Body of pancreas (tissue), 4 donors: ENCODE data around the gene PLPP2. TPM values are rescaled to one million over a fixed set of nuclear protein-coding genes. Genes with fewer than 3 reads are reported as not detected.

ENCODE experiments used
- ATAC-seq: fragments of 150-250 bp; one replicate; pipeline ENCODE4 v1.9.1; 2016
- DNase-seq, 4 donors: peaks; one replicate each; pipeline ENCODE4 v3.0.0-alpha.2; 2019
- H3K27ac ChIP-seq, 4 donors: fragments of 200-600 bp; sonication (generic); 1 replicate in 3 of 4; 2 replicates in 1 of 4; pipeline versions ENCODE4 v1.5.1 to v1.6.1; 2016 to 2019; ENCODE audit warnings: mild to moderate bottlenecking in 1 of 4, mixed read lengths in 1 of 4, moderate library complexity in 1 of 4
- H3K27me3 ChIP-seq, 2 donors: fragments of 200-600 bp; sonication (generic); one replicate each; pipeline ENCODE4 v1.6.0; 2016; ENCODE audit warnings: mild to moderate bottlenecking in 1 of 2
- H3K36me3 ChIP-seq, 2 donors: fragments of 200-600 bp; sonication (generic); replicated peaks in 1 of 2; 2 replicates each; pipeline ENCODE4 v1.5.1; 2016; ENCODE audit warnings: low read depth in 2 of 2; ENCODE audit not compliant: insufficient read depth in 1 of 2
- H3K4me1 ChIP-seq: fragments of 200-600 bp; sonication (generic); one replicate; pipeline ENCODE4 v1.6.0; 2016
- H3K4me3 ChIP-seq, 2 donors: fragments of 200-600 bp; sonication (generic); 1 replicate in 1 of 2; 2 replicates in 1 of 2; pipeline ENCODE4 v1.5.1; 2016 to 2019
- H3K9me3 ChIP-seq, 3 donors: fragments of 200-600 bp; sonication (generic); 1 replicate in 2 of 3; 2 replicates in 1 of 3; pipeline ENCODE4 v1.5.1; 2016
- CTCF ChIP-seq, 7 experiments: fragments of 450-650 bp in 4 of 7; fragments of 200-600 bp in 3 of 7; sonication (generic) in 3 of 7; IDR thresholded peaks; one replicate each; pipeline ENCODE4 v1.5.1; 2016 to 2019; ENCODE audit warnings: antibody characterized with exemption in 7 of 7
- POLR2A ChIP-seq, 3 donors: fragments of 450-650 bp; IDR thresholded peaks; one replicate each; pipeline ENCODE4 v1.6.1; 2016; ENCODE audit warnings: antibody characterized with exemption in 3 of 3, mild to moderate bottlenecking in 2 of 3
- WGBS, 2 donors: methylation state at CpG; one replicate each; pipeline ENCODE4 v1.1.5; 2017; 5-methylcytosine and 5-hydroxymethylcytosine counted together
- intact Hi-C: fragments of 100-400 bp; cut with DNase I; formaldehyde crosslinking; loops from one replicate; pipeline ENCODE4 v1.15.1; 2023
- total RNA-seq, 2 donors: library from RNA; depleted of rRNA; stranded (reverse); fragments of >200 nt; gene quantifications; one replicate each; pipeline ENCODE4 v1.1.0, GENCODE V29; 2016

The PLPP2 gene
- total RNA-seq, 2 donors from 2014 or later: 66.4 to 75.8 TPM

- no peak overlapping the region for H3K4me3 ChIP-seq
- no peaks in the 10 kb centered on the region for H3K27me3 ChIP-seq
- no peak for ATAC-seq
- no peaks in the 10 kb centered on the region for H3K36me3 ChIP-seq
- TF ChIP-seq CTCF (IDR thresholded peaks at IDR 0.05) (no peak), POLR2A (IDR thresholded peaks at IDR 0.05) (no peak)
- intact Hi-C loops: no loop called here
- no peaks in the 10 kb centered on the region for H3K9me3 ChIP-seq
- no peak for DNase-seq
- 64 to 65% methylated on average over 12 of the region's 12 CpGs for WGBS, 2 donors
- H3K4me1 ChIP-seq: peaks cover 11% of the 10 kb centered on the region
- H3K27ac ChIP-seq: no peak overlapping the region
Observed at GRCh38 chr19:280541-281009, 10.6 kb downstream of the PLPP2 start.

GRCh38 chr19:279656-280055 lies 11.5 kb downstream of the PLPP2 start:
- intact Hi-C loops: no loop called here
- H3K9me3 ChIP-seq: no peaks in the 10 kb centered on the region
- H3K4me1 ChIP-seq: peaks cover 11% of the 10 kb centered on the region
- H3K36me3 ChIP-seq: no peaks in the 10 kb centered on the region
- H3K27me3 ChIP-seq: no peaks in the 10 kb centered on the region
- WGBS, 2 donors: 64 to 68% methylated on average over 10 of the region's 10 CpGs
- no peak for DNase-seq
- H3K27ac ChIP-seq: no peak overlapping the region
- no peak for TF ChIP-seq POLR2A (IDR thresholded peaks at IDR 0.05)
- no peak for ATAC-seq
- no peak overlapping the region for H3K4me3 ChIP-seq

- no peaks in the 10 kb centered on the region for H3K9me3 ChIP-seq
- no peak overlapping the region for H3K27ac ChIP-seq
- DNase-seq (no peak), ATAC-seq (no peak)
- no peak overlapping the region for H3K4me3 ChIP-seq
- intact Hi-C loops: no loop called here
- 62 to 72% methylated on average over 8 of the region's 8 CpGs for WGBS, 2 donors
- TF ChIP-seq CTCF (IDR thresholded peaks at IDR 0.05): no peak
- TF ChIP-seq POLR2A (IDR thresholded peaks at IDR 0.05): no peak
- no peaks in the 10 kb centered on the region for H3K36me3 ChIP-seq
- H3K4me1 ChIP-seq: peaks cover 11% of the 10 kb centered on the region
- H3K27me3 ChIP-seq: no peaks in the 10 kb centered on the region
Observed at GRCh38 chr19:279231-279630, 12.0 kb downstream of the PLPP2 start.

GRCh38 chr19:277581-278165 lies 13.5 kb downstream of the PLPP2 start:
- WGBS, 2 donors: 37 to 50% methylated on average over 21 of the region's 21 CpGs
- H3K27ac ChIP-seq: no peak overlapping the region
- H3K9me3 ChIP-seq: no peaks in the 10 kb centered on the region
- intact Hi-C loops: no loop called here
- H3K4me3 ChIP-seq: no peak overlapping the region
- no peaks in the 10 kb centered on the region for H3K36me3 ChIP-seq
- no peak for TF ChIP-seq CTCF (IDR thresholded peaks at IDR 0.05)
- TF ChIP-seq POLR2A (IDR thresholded peaks at IDR 0.05): no peak
- H3K4me1 ChIP-seq: peaks cover 2% of the 10 kb centered on the region
- DNase-seq (no peak), ATAC-seq (no peak)
- no peaks in the 10 kb centered on the region for H3K27me3 ChIP-seq

GRCh38 chr19:277131-277530 lies 14.1 kb downstream of the PLPP2 start:
- TF ChIP-seq CTCF (IDR thresholded peaks at IDR 0.05) (no peak), POLR2A (IDR thresholded peaks at IDR 0.05) (no peak)
- H3K4me3 ChIP-seq: no peak overlapping the region
- ATAC-seq (no peak), DNase-seq (no peak)
- H3K4me1 ChIP-seq: no peaks in the 10 kb centered on the region
- H3K36me3 ChIP-seq: no peaks in the 10 kb centered on the region
- H3K9me3 ChIP-seq: no peaks in the 10 kb centered on the region
- no peaks in the 10 kb centered on the region for H3K27me3 ChIP-seq
- intact Hi-C loops: no loop called here
- 63 to 72% methylated on average over 7 of the region's 7 CpGs for WGBS, 2 donors
- H3K27ac ChIP-seq: no peak overlapping the region
